ENCODE measurements around the gene ABCA3. TPM values are rescaled to one million over a fixed set of nuclear protein-coding genes. Genes with fewer than 3 reads are reported as not detected.

The ABCA3 gene
- total RNA-seq, 1 donor = 1.4 TPM

DNA sequence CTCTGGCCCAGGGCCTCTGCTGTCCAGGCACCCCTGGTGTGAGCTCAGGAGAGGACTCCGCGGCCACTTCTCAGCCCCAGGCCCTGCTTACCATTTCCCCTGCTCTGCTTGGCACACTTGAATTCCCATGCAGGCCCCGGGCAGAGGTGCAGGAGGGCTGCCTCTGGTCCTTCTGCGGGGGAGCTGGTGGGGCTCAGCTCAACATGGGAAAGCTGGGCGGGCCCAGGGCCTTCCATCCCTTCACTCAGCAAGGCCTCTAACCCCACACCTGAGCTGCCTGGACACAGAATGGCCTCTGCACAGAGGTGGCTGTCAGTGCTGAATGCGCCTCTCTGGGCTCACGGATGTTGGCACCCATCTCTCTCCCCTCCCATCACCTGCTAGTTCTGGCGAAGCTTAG lies 60.1 kb downstream of the ABCA3 start:
- H3K79me2 ChIP-seq (ENCODE audit: insufficient read depth, low read length) = no peaks in the 10 kb centered on the region
- H3K4me1 ChIP-seq (ENCODE audit: insufficient read depth, low read length) = no peaks in the 10 kb centered on the region
- no peaks in the 10 kb centered on the region for H3K36me3 ChIP-seq (ENCODE audit: insufficient read depth, low read length)
- no peak overlapping the region for H3K27ac ChIP-seq (ENCODE audit: low read depth, low read length)
- TF ChIP-seq, protein P1, sequence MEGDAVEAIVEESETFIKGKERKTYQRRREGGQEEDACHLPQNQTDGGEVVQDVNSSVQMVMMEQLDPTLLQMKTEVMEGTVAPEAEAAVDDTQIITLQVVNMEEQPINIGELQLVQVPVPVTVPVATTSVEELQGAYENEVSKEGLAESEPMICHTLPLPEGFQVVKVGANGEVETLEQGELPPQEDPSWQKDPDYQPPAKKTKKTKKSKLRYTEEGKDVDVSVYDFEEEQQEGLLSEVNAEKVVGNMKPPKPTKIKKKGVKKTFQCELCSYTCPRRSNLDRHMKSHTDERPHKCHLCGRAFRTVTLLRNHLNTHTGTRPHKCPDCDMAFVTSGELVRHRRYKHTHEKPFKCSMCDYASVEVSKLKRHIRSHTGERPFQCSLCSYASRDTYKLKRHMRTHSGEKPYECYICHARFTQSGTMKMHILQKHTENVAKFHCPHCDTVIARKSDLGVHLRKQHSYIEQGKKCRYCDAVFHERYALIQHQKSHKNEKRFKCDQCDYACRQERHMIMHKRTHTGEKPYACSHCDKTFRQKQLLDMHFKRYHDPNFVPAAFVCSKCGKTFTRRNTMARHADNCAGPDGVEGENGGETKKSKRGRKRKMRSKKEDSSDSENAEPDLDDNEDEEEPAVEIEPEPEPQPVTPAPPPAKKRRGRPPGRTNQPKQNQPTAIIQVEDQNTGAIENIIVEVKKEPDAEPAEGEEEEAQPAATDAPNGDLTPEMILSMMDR (IDR thresholded peaks at IDR 0.05; ENCODE audit: extremely low read depth, low read depth, low read length) = no peak
- peak; percentile 65 for DNase-seq (ENCODE audit: insufficient read length, low spot score, missing footprints)
- H2AFZ ChIP-seq (ENCODE audit: low read length) = no peak overlapping the region
- peaks cover 39% of the 10 kb centered on the region for H3K27me3 ChIP-seq (ENCODE audit: insufficient read depth, low read length)
- H3K4me3 ChIP-seq (ENCODE audit: insufficient read depth, low read length) = no peak overlapping the region
- H3K9me3 ChIP-seq (ENCODE audit: low read depth, low read length) = no peaks in the 10 kb centered on the region
- no peaks in the 10 kb centered on the region for H4K20me1 ChIP-seq (ENCODE audit: insufficient read depth, low read length)
- no peak overlapping the region for H3K4me2 ChIP-seq (ENCODE audit: insufficient read depth, low read length)

DNA sequence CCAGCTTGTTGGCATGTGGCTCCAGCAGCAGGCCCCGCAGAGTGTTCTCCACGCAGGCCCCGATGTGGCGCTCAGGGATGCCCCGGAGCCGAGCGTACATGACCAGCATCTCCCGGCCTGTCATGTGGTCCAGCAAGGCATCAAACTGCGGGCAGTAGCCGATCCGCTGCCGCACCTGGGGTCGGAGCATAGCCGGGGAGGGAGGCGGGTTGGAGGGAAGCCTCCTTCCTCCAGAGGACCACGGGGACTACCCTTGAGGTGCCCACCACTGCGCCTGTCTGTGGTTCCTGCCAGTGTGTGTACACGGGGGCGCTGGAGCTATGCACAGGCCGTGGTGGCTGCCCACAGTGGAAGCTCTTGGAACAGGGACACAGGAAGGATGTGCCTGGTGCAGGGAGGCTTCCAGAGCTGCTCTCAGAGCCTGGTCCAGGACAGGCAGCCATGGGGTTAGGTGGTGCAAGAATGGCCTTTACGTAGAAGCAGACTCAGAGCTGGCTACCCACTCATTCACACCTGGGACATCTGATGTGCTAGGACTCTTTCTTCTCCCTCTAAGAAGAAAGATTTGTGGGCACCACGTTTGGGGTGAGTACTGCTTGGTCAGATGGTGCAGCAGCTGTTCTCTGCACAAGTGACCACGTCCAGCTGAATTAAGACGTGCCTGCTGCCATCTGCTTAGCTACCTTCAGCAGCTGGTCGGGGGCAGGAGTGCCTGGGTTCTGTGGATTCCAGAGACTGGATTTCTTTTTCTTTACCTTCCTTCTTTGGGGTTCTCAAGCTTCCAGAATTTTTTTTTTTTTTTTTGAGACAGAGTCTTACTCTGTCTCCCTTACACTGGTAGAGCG lies 61.4 kb downstream of the ABCA3 start:
- H3K27me3 ChIP-seq (ENCODE audit: insufficient read depth, low read length) = peaks cover 39% of the 10 kb centered on the region
- H3K4me2 ChIP-seq (ENCODE audit: insufficient read depth, low read length) = no peak overlapping the region
- H3K79me2 ChIP-seq (ENCODE audit: insufficient read depth, low read length) = no peaks in the 10 kb centered on the region
- H4K20me1 ChIP-seq (ENCODE audit: insufficient read depth, low read length) = no peaks in the 10 kb centered on the region
- no peak overlapping the region for H3K27ac ChIP-seq (ENCODE audit: low read depth, low read length)
- H3K9me3 ChIP-seq (ENCODE audit: low read depth, low read length) = no peaks in the 10 kb centered on the region
- H2AFZ ChIP-seq (ENCODE audit: low read length) = no peak overlapping the region
- TF ChIP-seq, protein P1 (IDR thresholded peaks at IDR 0.05; ENCODE audit: extremely low read depth, low read depth, low read length) = no peak
- H3K4me1 ChIP-seq (ENCODE audit: insufficient read depth, low read length) = no peaks in the 10 kb centered on the region
- no peak overlapping the region for H3K4me3 ChIP-seq (ENCODE audit: insufficient read depth, low read length)
- DNase-seq (ENCODE audit: insufficient read length, low spot score, missing footprints) = peak; percentile 87
- H3K36me3 ChIP-seq (ENCODE audit: insufficient read depth, low read length) = no peaks in the 10 kb centered on the region

DNA sequence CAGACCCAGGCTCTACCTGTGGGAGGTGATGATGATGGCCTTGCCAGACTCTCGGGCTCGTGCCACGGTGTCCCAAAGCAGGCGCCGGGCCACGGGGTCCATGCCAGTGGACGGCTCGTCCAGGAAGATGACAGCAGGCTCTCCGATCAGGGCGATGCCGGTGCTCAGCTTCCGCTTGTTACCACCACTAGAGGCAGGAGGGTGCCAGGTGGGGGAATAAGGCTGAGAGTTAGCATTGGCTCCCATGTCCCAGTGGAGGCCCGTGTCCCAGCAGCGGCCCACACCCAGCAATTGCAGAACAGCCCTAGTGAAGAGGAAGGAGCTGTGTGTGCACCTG lies 62.3 kb downstream of the ABCA3 start:
- TF ChIP-seq, protein P1 (IDR thresholded peaks at IDR 0.05; ENCODE audit: extremely low read depth, low read depth, low read length) = peak; percentile 7
- Histone ChIP-seq H3K36me3 (ENCODE audit: insufficient read depth, low read length) (no peaks in the 10 kb centered on the region), H3K9me3 (ENCODE audit: low read depth, low read length) (no peaks in the 10 kb centered on the region), H3K27ac (ENCODE audit: low read depth, low read length) (no peak overlapping the region), H4K20me1 (ENCODE audit: insufficient read depth, low read length) (no peaks in the 10 kb centered on the region), H3K79me2 (ENCODE audit: insufficient read depth, low read length) (no peaks in the 10 kb centered on the region), H3K27me3 (ENCODE audit: insufficient read depth, low read length) (peaks cover 35% of the 10 kb centered on the region), H2AFZ (ENCODE audit: low read length) (no peak overlapping the region), H3K4me2 (ENCODE audit: insufficient read depth, low read length) (no peak overlapping the region), H3K4me1 (ENCODE audit: insufficient read depth, low read length) (no peaks in the 10 kb centered on the region), H3K4me3 (ENCODE audit: insufficient read depth, low read length) (no peak overlapping the region)
- DNase-seq (ENCODE audit: insufficient read length, low spot score, missing footprints) = peak; percentile 82

DNA sequence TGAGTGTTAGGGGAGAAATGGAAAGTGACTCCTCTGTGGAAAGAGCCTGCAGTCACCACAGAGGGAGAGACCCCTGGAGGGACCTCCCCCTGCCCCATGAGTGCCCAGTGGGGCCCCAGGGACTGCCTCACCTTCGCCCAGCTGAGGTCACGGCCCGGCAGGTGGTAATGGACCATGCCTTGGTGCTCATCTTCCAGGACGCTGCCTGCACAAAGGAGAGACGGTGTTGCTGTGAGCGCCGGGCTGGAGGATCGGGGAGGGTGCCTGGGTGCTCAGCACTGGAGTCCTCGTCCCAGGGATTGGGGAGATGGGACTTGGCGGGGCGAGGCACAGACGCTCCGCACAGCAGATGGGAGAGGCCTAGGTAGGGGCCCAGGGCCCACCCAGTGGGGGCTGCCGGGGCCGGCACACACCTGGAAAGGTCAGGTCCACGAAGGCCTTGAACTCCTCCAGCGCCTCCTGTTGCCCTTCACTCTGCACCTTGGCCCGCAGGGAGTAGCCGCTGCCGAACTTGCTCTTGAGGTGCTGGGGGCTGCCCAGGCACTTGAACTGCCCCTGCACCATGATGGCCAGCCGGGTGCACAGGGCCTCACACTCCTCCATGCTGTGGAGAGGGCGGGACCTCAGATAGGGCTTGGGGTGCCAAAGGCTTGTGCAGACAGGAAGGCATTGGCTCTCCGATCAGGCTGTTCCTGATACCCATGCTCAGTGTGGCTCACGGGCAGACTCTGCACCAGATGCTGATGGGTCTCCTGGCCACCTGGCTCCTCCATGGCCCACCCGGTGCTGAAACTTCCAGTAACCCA lies 62.9 kb downstream of the ABCA3 start:
- Histone ChIP-seq H3K79me2 (ENCODE audit: insufficient read depth, low read length) (no peaks in the 10 kb centered on the region), H2AFZ (ENCODE audit: low read length) (no peak overlapping the region), H3K4me2 (ENCODE audit: insufficient read depth, low read length) (no peak overlapping the region), H3K4me3 (ENCODE audit: insufficient read depth, low read length) (no peak overlapping the region), H3K36me3 (ENCODE audit: insufficient read depth, low read length) (no peaks in the 10 kb centered on the region), H3K9me3 (ENCODE audit: low read depth, low read length) (no peaks in the 10 kb centered on the region), H3K27me3 (ENCODE audit: insufficient read depth, low read length) (peaks cover 35% of the 10 kb centered on the region), H3K27ac (ENCODE audit: low read depth, low read length) (no peak overlapping the region), H4K20me1 (ENCODE audit: insufficient read depth, low read length) (no peaks in the 10 kb centered on the region), H3K4me1 (ENCODE audit: insufficient read depth, low read length) (no peaks in the 10 kb centered on the region)
- peak; percentile 23 for DNase-seq (ENCODE audit: insufficient read length, low spot score, missing footprints)
- TF ChIP-seq, protein P1 (IDR thresholded peaks at IDR 0.05; ENCODE audit: extremely low read depth, low read depth, low read length) = no peak
